Chondrocyte (in vitro differentiated cells): ENCODE results near the gene SLC4A4. TPM values are rescaled to one million over a fixed set of nuclear protein-coding genes. Genes with fewer than 3 reads are reported as not detected.

Experiments
- DNase-seq: peaks from one replicate; pipeline ENCODE4 v3.0.0; 2021; ENCODE audit warnings: mixed read lengths, low spot score
- H3K27ac Mint-ChIP-seq: one replicate; pipeline ENCODE4 v1.8.0; 2021; ENCODE audit warnings: mild to moderate bottlenecking, moderate library complexity, mixed read lengths; ENCODE audit not compliant: unreplicated experiment
- H3K27me3 Mint-ChIP-seq: 2 replicates; pipeline ENCODE4 v1.8.0; 2021; ENCODE audit warnings: low read depth, mixed read lengths
- H3K36me3 Mint-ChIP-seq: 2 replicates; pipeline ENCODE4 v1.8.0; 2021; ENCODE audit warnings: low read depth, mixed read lengths
- H3K4me1 Mint-ChIP-seq: 2 replicates; pipeline ENCODE4 v1.8.0; 2021; ENCODE audit warnings: low read depth, mild to moderate bottlenecking, mixed read lengths
- H3K4me3 Mint-ChIP-seq: one replicate; pipeline ENCODE4 v1.8.0; 2021; ENCODE audit warnings: mild to moderate bottlenecking, moderate library complexity, mixed read lengths; ENCODE audit not compliant: unreplicated experiment
- H3K9me3 Mint-ChIP-seq: 2 replicates; pipeline ENCODE4 v1.8.0; 2021; ENCODE audit warnings: low read depth, mixed read lengths
- CTCF ChIP-seq: fragments of 200-600 bp; sonication (generic); IDR thresholded peaks from 2 replicates; pipeline ENCODE4 v1.5.0; 2021; ENCODE audit warnings: antibody characterized with exemption, mild to moderate bottlenecking, moderate library complexity
- total RNA-seq: library from RNA; stranded (reverse); gene quantifications from 3 replicates; pipeline ENCODE4 v1.2.1, GENCODE V29; 2021

The SLC4A4 gene
- total RNA-seq, 1 donor from 2014 or later: 12.8 TPM

GRCh38 chr4:71415491-71415890 is 76.7 kb downstream of the SLC4A4 start:
- Mint-ChIP-seq H3K36me3 (peaks cover 6% of the 10 kb centered on the region), H3K4me1 (peaks cover 25% of the 10 kb centered on the region), H3K9me3 (peaks cover 7% of the 10 kb centered on the region), H3K27me3 (peaks cover 3% of the 10 kb centered on the region), H3K27ac (no peak overlapping the region), H3K4me3 (no peak overlapping the region)
- DNase-seq: no peak
- TF ChIP-seq CTCF: no peak

DNA sequence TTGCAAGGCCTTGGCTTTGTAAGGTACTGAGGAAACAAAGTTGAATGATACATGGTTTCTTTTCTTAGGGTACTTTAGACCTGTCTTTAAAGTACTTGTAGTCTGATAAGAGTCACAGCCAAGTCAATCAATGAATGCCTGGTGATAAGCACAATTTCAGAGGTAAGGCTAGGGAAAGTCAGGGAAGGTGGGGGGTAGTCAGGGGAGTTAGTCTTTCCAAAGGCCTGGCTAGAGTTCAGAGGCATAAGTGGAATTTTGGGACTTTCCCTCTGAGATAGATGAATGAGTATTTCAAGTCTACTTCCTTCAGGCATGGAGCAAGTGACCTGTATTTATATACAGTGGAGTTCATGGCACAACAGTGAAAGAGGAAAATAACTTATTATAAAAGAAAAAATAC is 78.3 kb downstream of the SLC4A4 start:
- no peak overlapping the region for H3K4me3 Mint-ChIP-seq
- no peak for TF ChIP-seq CTCF
- peaks cover 11% of the 10 kb centered on the region for H3K9me3 Mint-ChIP-seq
- H3K27me3 Mint-ChIP-seq: peaks cover 6% of the 10 kb centered on the region
- H3K36me3 Mint-ChIP-seq: peaks cover 9% of the 10 kb centered on the region
- DNase-seq: no peak
- H3K27ac Mint-ChIP-seq: no peak overlapping the region
- peaks cover 13% of the 10 kb centered on the region for H3K4me1 Mint-ChIP-seq

- TF ChIP-seq CTCF: no peak
- H3K27ac Mint-ChIP-seq: no peak overlapping the region
- no peaks in the 10 kb centered on the region for H3K4me1 Mint-ChIP-seq
- peaks cover 1% of the 10 kb centered on the region for H3K9me3 Mint-ChIP-seq
- peaks cover 2% of the 10 kb centered on the region for H3K36me3 Mint-ChIP-seq
- H3K27me3 Mint-ChIP-seq: peaks cover 4% of the 10 kb centered on the region
- DNase-seq: no peak
- H3K4me3 Mint-ChIP-seq: no peak overlapping the region
Observed at GRCh38 chr4:71426381-71427042, 87.7 kb downstream of the SLC4A4 start.

GRCh38 chr4:71429106-71429505 is 90.3 kb downstream of the SLC4A4 start:
- Mint-ChIP-seq H3K9me3 (no peaks in the 10 kb centered on the region), H3K4me3 (no peak overlapping the region), H3K36me3 (peaks cover 1% of the 10 kb centered on the region), H3K27ac (no peak overlapping the region), H3K27me3 (peaks cover 6% of the 10 kb centered on the region), H3K4me1 (no peaks in the 10 kb centered on the region)
- no peak for DNase-seq
- no peak for TF ChIP-seq CTCF

DNA sequence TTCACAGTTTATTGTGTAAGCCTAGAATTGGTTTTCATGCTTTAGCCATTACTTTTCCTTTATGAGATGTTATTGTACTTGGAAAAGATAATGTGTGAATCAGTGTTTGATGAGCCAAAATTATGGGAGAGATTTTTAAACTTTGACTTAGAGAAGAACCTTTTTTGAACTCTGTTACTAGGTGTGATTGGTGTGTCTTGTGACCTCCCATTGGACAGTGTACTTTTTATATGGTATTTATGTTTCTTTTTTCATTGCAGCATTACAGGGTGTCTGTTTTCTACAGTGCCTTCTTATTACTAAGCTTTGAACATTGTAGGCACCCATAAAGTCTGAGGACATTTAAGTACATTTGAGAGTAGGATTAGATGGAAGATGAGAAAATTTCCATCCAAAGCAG is 91.1 kb downstream of the SLC4A4 start:
- Mint-ChIP-seq H3K4me3 (no peak overlapping the region), H3K27ac (no peak overlapping the region), H3K9me3 (peaks cover 6% of the 10 kb centered on the region), H3K4me1 (no peaks in the 10 kb centered on the region), H3K36me3 (peaks cover 5% of the 10 kb centered on the region), H3K27me3 (peaks cover 6% of the 10 kb centered on the region)
- no peak for TF ChIP-seq CTCF
- no peak for DNase-seq
